Stimulated activated naive CD4-positive, alpha-beta T cell treated with Interleukin-2 at 50 U/mL for 16 hours (primary cell): ENCODE measurements around the gene CFAP90.
A peak's percentile ranks its signal among the peaks of the same experiment; 100 is the strongest.

Source experiments
- DNase-seq: peaks from one replicate; lab custom pipeline; 2025; lab: John Stamatoyannopoulos, UW

The CFAP90 gene

GRCh38 chr5:7850395-7851239 lies at the start of gene CFAP90:
Gene CFAP90, minus strand, starts transcription at chr5:7851133. Its CDS starts 112 bp downstream, at chr5:7851021.
- DNase-seq = peak; percentile 33

- DNase-seq = peak; percentile 17
Measured at GRCh38 chr5:7897014-7897600, 46.2 kb upstream of the CFAP90 start.

- no peak for DNase-seq
Measured at GRCh38 chr5:7894860-7895259, 43.9 kb upstream of the CFAP90 start.

- no peak for DNase-seq
Measured at GRCh38 chr5:7894439-7894838, 43.5 kb upstream of the CFAP90 start.

- DNase-seq = no peak
Measured at GRCh38 chr5:7888901-7889300, 38.0 kb upstream of the CFAP90 start.

GRCh38 chr5:7886849-7887475 lies 36.0 kb upstream of the CFAP90 start:
- DNase-seq = no peak

- no peak for DNase-seq
Measured at GRCh38 chr5:7884491-7885267, 33.7 kb upstream of the CFAP90 start.

GRCh38 chr5:7882926-7883325 lies 32.0 kb upstream of the CFAP90 start:
- no peak for DNase-seq

- no peak for DNase-seq
Measured at GRCh38 chr5:7881816-7882215, 30.9 kb upstream of the CFAP90 start.

- no peak for DNase-seq
Measured at GRCh38 chr5:7881091-7881490, 30.2 kb upstream of the CFAP90 start.

- DNase-seq = no peak
Measured at GRCh38 chr5:7878381-7878873, 27.5 kb upstream of the CFAP90 start.

GRCh38 chr5:7877851-7878250 lies 26.9 kb upstream of the CFAP90 start:
- no peak for DNase-seq

- no peak for DNase-seq
Measured at GRCh38 chr5:7876867-7877266, 25.9 kb upstream of the CFAP90 start.

GRCh38 chr5:7875151-7875550 lies 24.2 kb upstream of the CFAP90 start:
- no peak for DNase-seq

GRCh38 chr5:7874639-7875038 lies 23.7 kb upstream of the CFAP90 start:
- DNase-seq = no peak

GRCh38 chr5:7873216-7873615 lies 22.3 kb upstream of the CFAP90 start:
- peak; percentile 40 for DNase-seq

- DNase-seq = no peak
Measured at GRCh38 chr5:7872517-7873130, 21.7 kb upstream of the CFAP90 start.

- no peak for DNase-seq
Measured at GRCh38 chr5:7871653-7872052, 20.7 kb upstream of the CFAP90 start.

GRCh38 chr5:7869474-7870136 lies 18.7 kb upstream of the CFAP90 start:
- DNase-seq = peak; percentile 38

GRCh38 chr5:7868773-7869473 lies 18.0 kb upstream of the CFAP90 start, which contains the start of the genes FASTKD3 and MTRR:
Gene FASTKD3, minus strand, starts transcription at chr5:7869031. Its CDS starts 948 bp downstream, at chr5:7868083.
Gene MTRR, plus strand, starts transcription at chr5:7869148. Its CDS starts 1,647 bp downstream, at chr5:7870795.
- DNase-seq = peak; percentile 90
